ENCODE data around the gene SHANK2.

The SHANK2 gene

GRCh38 chr11:71269603-71270511, 17.5 kb upstream of the SHANK2 start:
- DNase-seq (ENCODE audit: low read depth, low spot score) = no peak
- no peak overlapping the region for H3K27ac ChIP-seq

- DNase-seq (ENCODE audit: low read depth, low spot score) = no peak
- H3K27ac ChIP-seq = no peak overlapping the region
Measured at GRCh38 chr11:71268706-71269321, 16.4 kb upstream of the SHANK2 start.

GRCh38 chr11:71267807-71268421, 15.5 kb upstream of the SHANK2 start:
- H3K27ac ChIP-seq = no peak overlapping the region
- DNase-seq (ENCODE audit: low read depth, low spot score) = no peak

- no peak overlapping the region for H3K27ac ChIP-seq
- no peak for DNase-seq (ENCODE audit: low read depth, low spot score)
Measured at GRCh38 chr11:71266114-71266833, 13.9 kb upstream of the SHANK2 start.

- no peak overlapping the region for H3K27ac ChIP-seq
Measured at GRCh38 chr11:71265559-71266092, 13.2 kb upstream of the SHANK2 start.

GRCh38 chr11:71263386-71263785, 11.0 kb upstream of the SHANK2 start:
- H3K27ac ChIP-seq = no peak overlapping the region
- no peak for DNase-seq (ENCODE audit: low read depth, low spot score)

More at GRCh38 chr11:71265559-71266092, 13.2 kb upstream of the SHANK2 start:
- no peak for DNase-seq (ENCODE audit: low read depth, low spot score)

GRCh38 chr11:71255800-71256479, 3.6 kb upstream of the SHANK2 start:
- no peak for DNase-seq (ENCODE audit: low read depth, low spot score)
- no peak overlapping the region for H3K27ac ChIP-seq

- DNase-seq (ENCODE audit: low read depth, low spot score) = no peak
- H3K27ac ChIP-seq = no peak overlapping the region
Measured at GRCh38 chr11:71255323-71255722, 2.9 kb upstream of the SHANK2 start.

- peak overlapping the region; percentile 83 for H3K27ac ChIP-seq
- no peak for DNase-seq (ENCODE audit: low read depth, low spot score)
Measured at GRCh38 chr11:71253794-71254193, 1.4 kb upstream of the SHANK2 start.

GRCh38 chr11:71252770-71253730, 673 bp upstream of the SHANK2 start:
- peak overlapping the region; percentile 83 for H3K27ac ChIP-seq
- peak; percentile 24 for DNase-seq (ENCODE audit: low read depth, low spot score)

- DNase-seq (ENCODE audit: low read depth, low spot score) = no peak
- peak overlapping the region; percentile 83 for H3K27ac ChIP-seq
Measured at GRCh38 chr11:71251761-71252268, 562 bp downstream of the SHANK2 start.

GRCh38 chr11:71251151-71251721, 1.1 kb downstream of the SHANK2 start:
- no peak for DNase-seq (ENCODE audit: low read depth, low spot score)
- no peak overlapping the region for H3K27ac ChIP-seq

GRCh38 chr11:71250523-71251150, 1.7 kb downstream of the SHANK2 start:
- H3K27ac ChIP-seq = no peak overlapping the region
- no peak for DNase-seq (ENCODE audit: low read depth, low spot score)

GRCh38 chr11:71249301-71249700, 3.1 kb downstream of the SHANK2 start:
- H3K27ac ChIP-seq = no peak overlapping the region
- no peak for DNase-seq (ENCODE audit: low read depth, low spot score)

GRCh38 chr11:71248656-71249055, 3.7 kb downstream of the SHANK2 start:
- DNase-seq (ENCODE audit: low read depth, low spot score) = no peak
- H3K27ac ChIP-seq = no peak overlapping the region

- DNase-seq (ENCODE audit: low read depth, low spot score) = no peak
- H3K27ac ChIP-seq = no peak overlapping the region
Measured at GRCh38 chr11:71248251-71248570, 4.2 kb downstream of the SHANK2 start.

GRCh38 chr11:71247551-71248250, 4.7 kb downstream of the SHANK2 start:
- DNase-seq (ENCODE audit: low read depth, low spot score) = no peak
- no peak overlapping the region for H3K27ac ChIP-seq

All from epithelial cell of prostate (primary cell).